Measurements from ENCODE around the gene ZEB1. TPM values are rescaled to one million over a fixed set of nuclear protein-coding genes. Genes with fewer than 3 reads are reported as not detected.

The ZEB1 gene
- total and polyA plus RNA-seq, 12 donors = 10.6 to 125 (median 96.4) TPM

DNA sequence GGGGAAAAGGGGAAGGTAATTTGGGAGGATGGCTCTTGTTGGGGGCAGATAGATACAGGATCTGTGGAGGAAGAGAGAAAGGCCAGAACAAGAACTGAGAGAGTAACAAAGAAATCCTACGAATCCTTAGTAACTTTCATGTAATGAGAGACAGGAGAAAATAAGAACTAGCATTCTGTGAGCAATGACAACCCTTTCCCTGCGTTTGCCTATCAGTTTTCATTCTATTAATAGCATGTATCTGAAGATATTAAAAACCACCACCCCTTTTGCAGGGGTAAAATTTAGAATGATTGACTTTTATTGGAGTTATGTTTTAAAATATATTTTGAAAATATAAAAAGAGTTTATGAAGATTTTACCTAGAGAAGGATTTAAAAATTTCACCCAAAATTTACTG, 132.8 kb downstream of the ZEB1 start:
- no peak overlapping the region for H3K4me3 ChIP-seq
- DNase-seq = no peak
- H3K27me3 ChIP-seq = no peaks in the 10 kb centered on the region
- intact Hi-C loops (cut with DNase I) = loop anchor here in 1 of 10 donors (10.0 kb wide), 1 partner anchor 67 kb away; no protein-coding TSS in a partner anchor
- TF ChIP-seq, protein P1, sequence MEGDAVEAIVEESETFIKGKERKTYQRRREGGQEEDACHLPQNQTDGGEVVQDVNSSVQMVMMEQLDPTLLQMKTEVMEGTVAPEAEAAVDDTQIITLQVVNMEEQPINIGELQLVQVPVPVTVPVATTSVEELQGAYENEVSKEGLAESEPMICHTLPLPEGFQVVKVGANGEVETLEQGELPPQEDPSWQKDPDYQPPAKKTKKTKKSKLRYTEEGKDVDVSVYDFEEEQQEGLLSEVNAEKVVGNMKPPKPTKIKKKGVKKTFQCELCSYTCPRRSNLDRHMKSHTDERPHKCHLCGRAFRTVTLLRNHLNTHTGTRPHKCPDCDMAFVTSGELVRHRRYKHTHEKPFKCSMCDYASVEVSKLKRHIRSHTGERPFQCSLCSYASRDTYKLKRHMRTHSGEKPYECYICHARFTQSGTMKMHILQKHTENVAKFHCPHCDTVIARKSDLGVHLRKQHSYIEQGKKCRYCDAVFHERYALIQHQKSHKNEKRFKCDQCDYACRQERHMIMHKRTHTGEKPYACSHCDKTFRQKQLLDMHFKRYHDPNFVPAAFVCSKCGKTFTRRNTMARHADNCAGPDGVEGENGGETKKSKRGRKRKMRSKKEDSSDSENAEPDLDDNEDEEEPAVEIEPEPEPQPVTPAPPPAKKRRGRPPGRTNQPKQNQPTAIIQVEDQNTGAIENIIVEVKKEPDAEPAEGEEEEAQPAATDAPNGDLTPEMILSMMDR (IDR thresholded peaks at IDR 0.05) = no peak
- H3K9me3 ChIP-seq = peaks cover 0 to 23% (median 0%) of the 10 kb centered on the region in 11 donors
- ATAC-seq = no peak
- H3K4me1 ChIP-seq = peaks cover 0 to 34% (median 10%) of the 10 kb centered on the region in 9 donors
- H3K27ac ChIP-seq = peak overlapping the region in 2 of 10 donors; percentile 11 to 51
- 32 to 53% methylated on average over 2 of the region's 2 CpGs for WGBS, 2 donors
- peaks cover 0 to 6% (median 0%) of the 10 kb centered on the region in 9 donors for H3K36me3 ChIP-seq

DNA sequence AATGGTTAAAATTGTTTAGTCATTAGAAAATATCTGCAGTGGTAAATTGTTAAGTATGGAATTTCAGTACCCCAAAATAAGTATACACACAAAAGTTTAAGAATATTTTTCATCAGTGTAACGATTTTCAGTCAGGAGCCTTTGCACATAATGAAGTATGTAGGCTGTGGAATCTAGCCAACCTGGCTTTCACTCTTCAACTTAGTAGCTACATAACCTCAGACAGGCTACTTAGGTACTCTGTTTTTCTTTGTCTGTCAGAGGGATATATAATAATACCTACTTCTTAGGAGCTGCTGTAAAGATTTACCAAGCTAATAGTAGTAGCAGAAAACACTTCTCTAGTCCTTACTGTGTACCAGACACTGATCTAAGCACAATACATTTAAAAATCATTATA, 137.5 kb downstream of the ZEB1 start:
- ATAC-seq = peak in 2 of 8 donors; percentile 34 to 62
- 35 to 41% methylated on average over 1 of the region's 1 CpG for WGBS, 2 donors
- intact Hi-C loops (cut with DNase I) = loop anchor here in 1 of 10 donors (10.0 kb wide), 1 partner anchor 72 kb away; no protein-coding TSS in a partner anchor

DNA sequence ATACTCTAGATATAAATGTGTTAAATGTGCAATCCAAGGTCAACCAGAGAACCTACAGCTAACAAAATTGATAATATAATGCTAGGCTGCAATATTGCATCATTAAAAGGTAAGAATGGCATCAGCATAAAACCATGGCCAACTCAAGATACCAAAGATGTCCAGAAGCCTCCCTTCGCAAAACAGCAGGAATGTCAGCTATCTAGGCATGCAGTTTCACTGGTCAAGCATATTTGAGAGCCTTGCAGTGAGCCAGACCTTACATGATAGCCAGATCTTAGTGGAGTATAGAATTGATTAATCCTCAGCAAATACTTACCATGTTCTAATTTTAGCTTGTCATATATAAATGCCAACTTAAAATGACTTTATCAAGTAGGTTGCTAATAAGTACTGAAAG, 138.8 kb downstream of the ZEB1 start:
- peaks cover 0 to 22% (median 11%) of the 10 kb centered on the region in 9 donors for H3K36me3 ChIP-seq
- DNase-seq (no peak), ATAC-seq (no peak)
- no peak overlapping the region for H3K27ac ChIP-seq
- TF ChIP-seq, protein P1 (IDR thresholded peaks at IDR 0.05) = no peak
- peaks cover 0 to 12% (median 0%) of the 10 kb centered on the region in 11 donors for H3K9me3 ChIP-seq
- H3K27me3 ChIP-seq = no peaks in the 10 kb centered on the region
- H3K4me3 ChIP-seq = no peak overlapping the region
- H3K4me1 ChIP-seq = peaks cover 3 to 52% (median 10%) of the 10 kb centered on the region in 9 donors
- WGBS, 2 donors = 66 to 71% methylated on average over 1 of the region's 1 CpG
- intact Hi-C loops (cut with DNase I) = loop anchor here in 1 of 10 donors (10.0 kb wide), 1 partner anchor 73 kb away; no protein-coding TSS in a partner anchor

More for the DNA sequence above, 137.5 kb downstream of the ZEB1 start:
- TF ChIP-seq, protein P1 (IDR thresholded peaks at IDR 0.05) = no peak
- Histone ChIP-seq H3K36me3 (peaks cover 0 to 8% (median under 1%) of the 10 kb centered on the region in 9 donors), H3K9me3 (peaks cover 0 to 8% (median 0%) of the 10 kb centered on the region in 11 donors), H3K4me3 (no peak overlapping the region), H3K27ac (peak overlapping the region in 1 of 10 donors; percentile 8), H3K4me1 (peaks cover 3 to 58% (median 10%) of the 10 kb centered on the region in 9 donors), H3K27me3 (no peaks in the 10 kb centered on the region)
- no peak for DNase-seq

DNA sequence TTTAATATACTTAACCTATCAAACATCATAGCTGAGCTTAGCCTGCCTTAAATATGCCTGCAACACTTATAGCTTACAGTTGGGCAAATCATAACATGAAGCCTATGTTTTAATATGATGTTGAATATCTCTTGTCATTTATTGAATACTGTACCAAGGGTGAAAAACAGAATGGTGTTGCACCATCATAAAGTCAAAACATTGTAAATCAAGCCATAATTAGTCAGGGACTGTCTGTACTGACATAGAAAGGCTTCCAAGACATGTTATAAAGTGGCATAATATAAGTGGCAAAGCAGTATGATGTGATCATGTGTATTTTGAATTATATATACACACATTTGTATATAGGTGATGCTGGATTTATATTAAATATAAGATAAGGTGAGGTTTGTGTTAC, 140.0 kb downstream of the ZEB1 start:
- Histone ChIP-seq H3K27me3 (no peaks in the 10 kb centered on the region), H3K27ac (no peak overlapping the region), H3K4me1 (peaks cover 3 to 43% (median 10%) of the 10 kb centered on the region in 9 donors), H3K4me3 (no peak overlapping the region), H3K9me3 (peaks cover 0 to 23% (median 8%) of the 10 kb centered on the region in 11 donors), H3K36me3 (peaks cover 0 to 33% (median 21%) of the 10 kb centered on the region in 9 donors)
- ATAC-seq (no peak), DNase-seq (no peak)
- TF ChIP-seq, protein P1 (IDR thresholded peaks at IDR 0.05) = no peak
- intact Hi-C loops (cut with DNase I) = loop anchor here in 1 of 10 donors (10.0 kb wide), 1 partner anchor 74 kb away; no protein-coding TSS in a partner anchor

All from heart right ventricle (tissue), 16 donors.